Measurements from ENCODE around the gene TPM1.

TPM1 gene

GRCh38 chr15:63059075-63059474 is 16.5 kb downstream of the TPM1 start:
- DNase-seq = no peak

DNA sequence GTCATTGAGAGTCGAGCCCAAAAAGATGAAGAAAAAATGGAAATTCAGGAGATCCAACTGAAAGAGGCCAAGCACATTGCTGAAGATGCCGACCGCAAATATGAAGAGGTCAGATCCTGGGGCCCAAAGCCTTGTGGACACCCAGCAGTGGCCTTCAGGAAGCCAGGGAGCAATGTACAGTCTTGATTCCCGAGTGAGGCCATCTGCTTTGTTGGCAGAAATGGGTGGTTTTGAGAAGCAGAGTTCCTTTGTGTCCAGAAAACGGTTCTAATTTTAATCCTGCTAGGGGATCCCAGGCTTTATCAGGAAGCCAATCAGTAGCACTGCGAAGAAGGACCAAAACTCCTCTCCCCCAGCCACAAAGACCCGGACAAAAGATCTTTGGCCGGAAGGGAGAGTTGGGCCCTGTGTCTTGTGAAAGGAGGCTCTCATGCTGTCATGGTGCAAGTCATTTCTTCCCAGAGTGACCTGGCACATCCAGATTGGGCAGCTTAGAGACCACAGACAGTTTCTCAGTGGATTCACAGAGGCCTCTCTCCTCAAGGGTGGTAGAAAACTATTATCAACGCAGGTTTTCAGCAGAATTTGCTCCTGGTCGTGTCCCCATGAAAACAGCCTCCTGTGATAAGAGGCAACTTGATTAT is 17.1 kb downstream of the TPM1 start:
- DNase-seq = no peak

- no peak for DNase-seq
These were observed 18.2 kb downstream of the TPM1 start for GRCh38 chr15:63060699-63061098.

DNA sequence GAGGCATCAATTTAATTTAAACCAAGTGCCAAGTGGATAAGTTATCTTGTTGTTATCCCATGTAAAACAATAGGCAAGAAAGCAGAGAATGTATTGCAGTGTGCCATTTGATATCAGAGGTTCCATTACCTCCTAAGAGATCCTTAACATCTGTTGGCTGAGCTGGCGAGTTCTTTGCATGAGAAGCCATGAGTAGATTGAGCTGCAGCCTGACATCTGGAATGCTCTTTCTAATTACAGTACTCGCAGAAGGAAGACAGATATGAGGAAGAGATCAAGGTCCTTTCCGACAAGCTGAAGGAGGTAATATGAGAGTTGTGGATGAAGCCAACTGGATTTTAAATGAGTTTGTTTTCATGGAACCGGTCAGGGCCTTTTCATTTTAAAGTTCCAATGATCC is 19.4 kb downstream of the TPM1 start:
- DNase-seq = no peak

GRCh38 chr15:63063164-63063756 is 20.7 kb downstream of the TPM1 start:
- no peak for DNase-seq

- no peak for DNase-seq
These were observed 21.4 kb downstream of the TPM1 start for GRCh38 chr15:63063877-63064409.

GRCh38 chr15:63065262-63066221 is 23.0 kb downstream of the TPM1 start:
- DNase-seq = peak; percentile 83

GRCh38 chr15:63066272-63066671 is 23.7 kb downstream of the TPM1 start:
- DNase-seq = no peak

- DNase-seq = no peak
These were observed 24.8 kb downstream of the TPM1 start for GRCh38 chr15:63067306-63067705.

GRCh38 chr15:63067976-63068743 is 25.6 kb downstream of the TPM1 start:
- no peak for DNase-seq

- DNase-seq = no peak
These were observed 27.1 kb downstream of the TPM1 start for GRCh38 chr15:63069616-63070090.

GRCh38 chr15:63070681-63071129 is 28.2 kb downstream of the TPM1 start:
- DNase-seq = no peak

DNA sequence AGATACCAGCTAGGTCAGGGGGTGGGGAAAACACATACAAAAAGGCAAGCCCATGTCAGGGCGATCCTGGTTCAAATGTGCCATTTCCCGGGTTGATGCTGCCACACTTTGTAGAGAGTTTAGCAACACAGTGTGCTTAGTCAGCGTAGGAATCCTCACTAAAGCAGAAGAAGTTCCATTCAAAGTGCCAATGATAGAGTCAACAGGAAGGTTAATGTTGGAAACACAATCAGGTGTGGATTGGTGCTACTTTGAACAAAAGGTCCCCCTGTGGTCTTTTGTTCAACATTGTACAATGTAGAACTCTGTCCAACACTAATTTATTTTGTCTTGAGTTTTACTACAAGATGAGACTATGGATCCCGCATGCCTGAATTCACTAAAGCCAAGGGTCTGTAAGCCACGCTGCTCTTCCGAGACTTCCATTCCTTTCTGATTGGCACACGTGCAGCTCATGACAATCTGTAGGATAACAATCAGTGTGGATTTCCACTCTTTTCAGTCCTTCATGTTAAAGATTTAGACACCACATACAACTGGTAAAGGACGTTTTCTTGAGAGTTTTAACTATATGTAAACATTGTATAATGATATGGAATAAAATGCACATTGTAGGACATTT is 28.9 kb downstream of the TPM1 start:
- no peak for DNase-seq

DNA sequence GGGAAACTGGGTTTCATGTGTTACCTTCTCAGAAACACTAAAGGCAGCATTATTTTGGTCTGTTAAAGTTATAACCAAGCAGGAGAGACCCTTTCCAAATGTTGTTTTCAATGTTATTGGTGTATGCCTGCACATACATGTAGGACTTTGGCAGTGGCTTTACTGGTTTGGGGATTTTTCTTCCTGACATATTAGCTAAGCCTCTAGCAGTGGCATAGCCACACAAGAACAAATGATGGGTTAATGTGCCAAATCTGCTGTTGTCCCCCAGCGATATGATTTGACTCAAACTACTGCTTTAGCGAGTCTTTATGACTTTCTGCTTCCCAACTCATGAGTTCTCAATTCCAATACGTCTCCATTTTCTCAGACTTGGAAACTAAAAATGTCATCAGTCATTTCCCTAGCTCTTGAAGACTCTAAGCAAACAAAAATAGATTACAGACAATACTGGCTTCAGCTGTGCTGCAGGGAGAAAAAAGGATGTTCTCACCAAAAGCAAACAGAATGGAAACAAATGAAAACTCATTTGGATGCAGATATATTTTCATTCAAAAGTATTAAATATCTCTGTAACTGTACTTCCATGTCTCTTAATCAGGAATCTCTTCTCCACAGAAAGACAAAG is 29.6 kb downstream of the TPM1 start:
- DNase-seq = no peak

DNA sequence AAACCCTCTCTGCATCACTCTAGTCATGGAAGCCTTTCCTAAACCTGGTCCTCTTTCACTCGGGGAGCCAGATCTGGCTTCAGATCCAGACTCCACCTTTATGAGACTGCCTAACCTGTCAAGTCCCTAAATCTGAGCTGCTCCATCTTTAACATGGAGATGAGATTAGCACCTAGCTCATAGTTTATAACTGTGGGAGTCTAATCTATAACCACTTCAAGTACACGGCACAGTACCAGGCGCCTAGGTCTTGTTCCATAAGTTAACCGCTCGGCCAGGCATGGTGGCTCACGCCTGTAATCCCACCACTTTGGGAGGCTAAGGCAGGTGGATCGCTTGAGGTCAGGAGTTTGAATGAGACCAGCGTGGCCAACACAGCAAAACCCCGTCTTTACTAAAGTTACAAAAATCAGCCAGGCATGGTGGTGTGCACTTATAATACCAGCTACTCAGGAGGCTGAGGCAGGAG is 30.3 kb downstream of the TPM1 start:
- DNase-seq = no peak

GRCh38 chr15:63073497-63074172 is 31.1 kb downstream of the TPM1 start:
- DNase-seq = no peak

DNA sequence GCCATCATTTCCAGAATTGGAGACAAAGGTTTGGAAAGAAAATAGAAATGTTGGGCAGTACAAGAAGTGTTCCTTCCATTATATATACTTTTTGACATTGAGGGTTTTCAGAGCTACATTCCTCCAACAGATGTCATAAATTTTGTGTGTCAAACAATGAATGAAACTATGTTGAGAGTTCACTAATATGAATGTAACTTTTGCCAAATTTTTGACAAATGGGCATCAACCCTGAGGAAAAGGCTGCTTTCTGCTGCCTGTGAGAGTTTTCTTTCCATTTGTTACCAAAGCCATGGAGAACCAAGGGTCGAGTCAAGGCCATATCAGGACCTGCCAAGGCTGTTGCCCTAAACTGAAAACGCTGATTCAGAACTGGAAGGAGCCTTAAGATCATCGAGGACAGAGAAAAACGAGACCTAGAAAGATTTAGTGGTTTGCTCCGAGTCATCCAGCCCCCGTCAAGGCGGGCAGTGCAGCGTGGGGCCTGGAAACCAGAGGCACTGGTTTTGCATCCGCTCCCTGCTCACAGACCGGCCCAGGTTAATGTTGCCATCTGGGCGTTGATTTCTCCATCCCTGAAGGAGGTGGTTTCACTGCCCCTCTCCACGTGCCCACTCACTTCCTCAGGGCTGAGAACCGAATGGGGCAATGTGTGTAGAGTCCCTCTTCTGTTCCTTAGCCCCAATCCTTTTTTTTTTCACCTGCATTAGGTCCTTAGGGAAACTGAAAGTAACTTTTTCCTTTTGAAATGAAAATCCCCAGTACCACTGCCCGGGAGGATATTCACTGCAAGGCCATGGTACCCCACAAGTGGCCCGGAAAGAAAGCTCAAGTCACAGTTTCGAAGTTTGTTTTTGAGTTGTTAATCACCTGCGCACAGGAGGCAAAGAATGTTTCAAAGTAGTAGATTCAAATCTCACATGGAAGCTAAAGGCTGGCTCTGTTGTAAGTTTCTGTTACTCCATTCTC is 32.8 kb downstream of the TPM1 start:
- DNase-seq = no peak

DNA sequence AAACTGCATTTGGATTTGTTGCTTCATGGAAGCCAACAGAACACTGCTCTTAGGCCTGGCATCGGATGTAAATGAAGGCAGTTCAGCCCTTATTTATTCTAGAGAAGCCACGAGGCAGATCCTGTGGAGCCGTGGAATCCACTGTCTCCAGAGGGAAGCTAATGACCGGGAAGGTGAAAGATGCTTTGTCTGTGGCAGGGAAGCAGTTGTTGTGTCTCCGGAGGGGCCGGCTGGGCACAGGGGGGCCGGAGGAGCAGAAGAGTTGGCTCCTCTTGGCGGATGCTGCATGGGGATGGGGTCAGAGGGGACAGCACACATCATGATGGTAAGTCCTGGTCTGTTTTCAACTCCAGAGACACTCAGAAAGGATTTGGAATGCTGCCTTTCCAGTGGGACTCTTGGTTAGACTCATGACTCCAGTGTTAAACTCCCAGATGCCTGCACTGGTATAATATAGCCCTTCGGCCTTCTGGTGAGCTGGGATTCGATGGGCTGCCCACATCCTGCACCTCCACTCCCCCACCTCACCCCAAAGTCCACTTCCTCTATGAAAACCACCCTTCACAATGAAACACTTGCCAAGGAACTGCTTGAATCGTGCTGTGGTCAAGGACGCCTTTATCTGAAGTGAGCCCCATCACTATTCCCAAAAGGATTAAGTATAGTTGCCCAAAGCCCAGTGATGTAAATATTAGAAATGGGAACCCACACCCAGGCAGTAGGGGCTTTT is 33.6 kb downstream of the TPM1 start:
- DNase-seq = no peak

- no peak for DNase-seq
These were observed 34.1 kb downstream of the TPM1 start for GRCh38 chr15:63076714-63077046.

Data from eye (tissue), 1 donor.